Measurements from ENCODE around the gene F8. TPM values are rescaled to one million over a fixed set of nuclear protein-coding genes. Genes with fewer than 3 reads are reported as not detected.

Gene F8
- total and polyA plus RNA-seq, 2 of the 4 experiments (the other 2 are of a cell fraction): 1.4 to 1.5 TPM

- no peak for ATAC-seq (ENCODE audit: low read depth)
- ChIA-PET POLR2A (ENCODE audit: unreplicated experiment) (no interaction called here), CTCF (no interaction called here)
- intact Hi-C loops (cut with micrococcal nuclease) (no loop called here), in situ Hi-C loops (cut with MboI; ENCODE audit: low sequenced_read_pairs) (no loop called here), dilution Hi-C loops (cut with HindIII; ENCODE audit: low sequenced_read_pairs, unreplicated experiment) (no loop called here)
- Histone ChIP-seq H4K91ac (ENCODE audit: insufficient read depth, low read depth, low read length) (no peak overlapping the region), H4K20me1 (ENCODE audit: insufficient read depth, low read length) (no peaks in the 10 kb centered on the region), H3K14ac (replicated peaks; ENCODE audit: low read depth, low read length) (no peak overlapping the region), H3K9me3 (ENCODE audit: control insufficient read depth, insufficient read depth, low read length) (peaks cover 2% of the 10 kb centered on the region; the same call in 1 of the 2 replicates), H2BK15ac (ENCODE audit: low read depth, low read length) (no peak overlapping the region), H3K56ac (ENCODE audit: extremely low read depth, insufficient read depth, low read length) (no peak overlapping the region), H3K36me3 (ENCODE audit: control insufficient read depth, insufficient read depth, low read length) (no peaks in the 10 kb centered on the region), H3K18ac (ENCODE audit: low read depth, low read length) (no peak overlapping the region), H3K4me3 (ENCODE audit: insufficient read depth, low read depth, low read length) (no peak overlapping the region), H3K4me1 (ENCODE audit: control insufficient read depth, insufficient read depth, low read length) (no peaks in the 10 kb centered on the region), H2AK9ac (replicated peaks; ENCODE audit: low read depth, low read length, poor library complexity) (no peak overlapping the region), H3K23ac (ENCODE audit: low read depth, low read length) (no peak overlapping the region), H3K9ac (ENCODE audit: low read depth, low read length) (no peak overlapping the region), H3K27me3 (ENCODE audit: control insufficient read depth, insufficient read depth, low read length) (no peaks in the 10 kb centered on the region), H3K79me1 (ENCODE audit: low read depth in 1 of 2, low read length in 2 of 2) (no peaks in the 10 kb centered on the region), H2BK120ac (ENCODE audit: low read depth, low read length) (no peak overlapping the region), H4K8ac (ENCODE audit: low read depth in 2 of 2, low read length in 2 of 2) (no peak overlapping the region), H2AFZ (replicated peaks; ENCODE audit: low read length, poor library complexity) (no peak overlapping the region), H3K4ac (ENCODE audit: low read depth, low read length) (no peak overlapping the region), H4K5ac (ENCODE audit: low read depth, low read length) (no peak overlapping the region), H3K27ac (ENCODE audit: insufficient read depth, low read length) (no peak overlapping the region), H3K9me1 (ENCODE audit: insufficient read depth, low read length) (no peaks in the 10 kb centered on the region), H2BK5ac (ENCODE audit: low read depth, low read length, poor library complexity, severe bottlenecking) (no peak overlapping the region), H2BK20ac (ENCODE audit: low read depth, low read length) (no peak overlapping the region), H3K4me2 (ENCODE audit: low read depth, low read length) (no peak overlapping the region), H2AK5ac (ENCODE audit: low read depth, low read length) (no peak overlapping the region)
- TF ChIP-seq CTCF (conservative IDR thresholded peaks at IDR 0.05; ENCODE audit: low read depth, low read length) (no peak), NFE2L2 (IDR thresholded peaks at IDR 0.05; ENCODE audit: low read depth, low read length) (no peak), USF2 (IDR thresholded peaks at IDR 0.05; ENCODE audit: low read depth, low read length) (no peak), MAZ (IDR thresholded peaks at IDR 0.05; ENCODE audit: borderline replicate concordance, low read depth, low read length) (no peak), RAD21 (IDR thresholded peaks at IDR 0.05; ENCODE audit: low read length) (no peak), RFX5 (IDR thresholded peaks at IDR 0.05; ENCODE audit: low read depth, low read length) (no peak), SMC3 (IDR thresholded peaks at IDR 0.05; ENCODE audit: low read depth, low read length) (no peak), CHD1 (IDR thresholded peaks at IDR 0.05; ENCODE audit: low read depth, low read length) (no peak), RCOR1 (IDR thresholded peaks at IDR 0.05; ENCODE audit: insufficient replicate concordance, low read length) (no peak), MXI1 (IDR thresholded peaks at IDR 0.05; ENCODE audit: borderline replicate concordance, low read depth, low read length) (no peak)
- DNase-seq: no peak
- no CpG with 5 or more reads among the region's 3 CpGs for WGBS, 2 experiments (ENCODE audit: extremely low coverage in 2 of 2, insufficient read length in 1 of 2)
- BruUV-seq (replicated peaks): no TSS peak
Observed at GRCh38 chrX:154991039-154991438, 31.5 kb downstream of the F8 start.
